G401.6 (cell line): Measurements from ENCODE around the gene ZNF273.
"Not testable (repeated sequence)": the region's sequence is repeated elsewhere in the genome, so short reads cannot be mapped to it uniquely, and the experiment has no call there.

Experiments used
- FAIRE-seq: peaks from 2 replicates; lab custom pipeline; 2012; peaks lifted over from hg19 to GRCh38; lab: Jason Lieb, UNC

Gene ZNF273

DNA sequence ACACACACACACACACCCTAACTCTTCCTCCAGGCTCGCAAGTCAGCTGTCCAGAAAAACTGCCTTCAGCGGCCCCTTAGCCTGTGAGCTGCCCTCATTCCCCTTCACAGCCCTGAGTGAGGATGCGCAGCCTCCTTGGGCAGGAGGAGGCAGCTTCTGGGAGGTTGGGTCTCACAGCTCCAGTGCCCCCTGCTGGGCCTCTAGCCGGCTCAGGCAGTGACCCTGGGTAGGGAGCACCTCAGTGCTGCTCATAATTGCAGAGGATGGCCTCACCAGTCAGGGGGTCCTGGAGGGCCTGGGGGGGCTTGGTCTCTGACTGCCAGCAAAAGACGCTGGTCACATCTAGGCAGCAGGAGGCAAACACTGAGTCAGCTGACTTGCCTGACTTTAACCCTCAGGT lies 43.7 kb downstream of the ZNF273 start:
- no peak for FAIRE-seq

DNA sequence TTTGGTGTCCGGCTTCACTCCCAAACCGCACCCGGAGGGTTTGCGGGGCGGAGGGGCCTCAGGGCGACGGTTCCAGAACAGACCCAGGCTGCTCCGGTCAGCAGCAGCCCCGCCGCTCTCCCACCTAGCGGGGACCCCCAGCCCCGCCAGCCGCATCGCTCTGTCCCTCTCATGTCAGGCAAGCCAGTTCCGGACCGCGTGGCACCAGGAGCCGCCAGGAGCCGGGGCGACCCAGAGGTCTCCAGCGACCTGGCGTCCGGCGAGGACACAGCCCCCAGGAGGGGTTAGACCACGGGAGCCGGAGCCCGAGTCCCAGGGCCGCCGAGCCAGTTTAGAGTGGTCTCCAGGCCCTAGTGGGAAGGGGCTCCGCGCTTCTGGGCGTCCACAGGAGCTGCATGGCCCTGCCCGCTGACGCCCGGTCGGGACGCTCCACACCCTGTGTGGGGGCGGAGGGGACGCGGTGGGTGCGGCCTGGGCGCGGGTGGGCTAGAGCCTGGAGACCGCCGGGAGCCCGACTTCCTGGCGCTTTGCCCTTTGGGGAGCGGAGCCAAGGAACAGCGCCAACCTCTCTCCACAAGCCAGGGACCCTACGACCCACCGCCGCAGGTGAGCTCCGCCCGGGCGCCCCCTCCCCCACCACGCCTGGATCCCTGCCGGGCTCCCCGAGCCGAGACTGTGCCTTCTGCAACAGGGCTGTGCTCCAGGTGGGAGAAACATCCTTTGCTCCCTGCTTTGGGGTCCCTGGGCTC lies 44.4 kb downstream of the ZNF273 start:
- no peak for FAIRE-seq

DNA sequence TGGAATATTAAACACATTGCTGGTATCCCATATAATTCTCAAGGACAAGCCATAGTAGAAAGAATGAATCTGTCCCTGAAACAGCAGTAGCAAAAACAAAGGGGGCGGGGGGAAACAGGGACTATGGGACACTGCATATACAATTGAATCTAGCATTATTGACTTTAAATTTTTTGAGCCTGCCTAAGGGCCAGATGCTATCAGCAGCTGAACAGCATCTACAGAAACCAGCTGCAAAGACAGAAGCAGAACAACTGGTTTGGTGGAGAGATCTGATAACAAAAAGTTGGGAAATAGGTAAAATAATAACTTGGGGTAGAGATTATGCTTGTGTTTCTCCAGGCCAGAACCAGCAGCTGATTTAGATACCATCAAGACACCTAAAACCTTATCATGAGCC lies 45.7 kb downstream of the ZNF273 start:
- FAIRE-seq = not testable (repeated sequence)

DNA sequence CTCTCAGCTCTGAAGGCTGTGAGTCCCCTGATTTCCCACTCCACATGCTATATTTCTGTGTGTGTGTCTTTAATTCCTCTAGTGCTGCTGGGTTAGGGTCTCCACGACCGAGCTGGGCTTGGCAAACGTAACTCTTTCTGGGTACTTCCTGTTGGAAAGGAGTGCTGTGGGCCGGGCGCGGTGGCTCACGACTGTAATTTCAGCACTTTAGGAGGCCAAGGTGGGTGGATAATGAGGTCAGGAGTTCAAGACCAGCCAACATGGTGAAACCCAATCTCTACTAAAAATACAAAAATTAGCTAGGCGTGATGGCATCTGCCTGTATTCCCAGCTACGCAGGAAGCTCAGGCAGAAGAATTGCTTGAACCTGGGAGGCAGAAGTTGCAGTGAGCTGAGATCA lies 47.6 kb downstream of the ZNF273 start:
- not testable (repeated sequence) for FAIRE-seq

DNA sequence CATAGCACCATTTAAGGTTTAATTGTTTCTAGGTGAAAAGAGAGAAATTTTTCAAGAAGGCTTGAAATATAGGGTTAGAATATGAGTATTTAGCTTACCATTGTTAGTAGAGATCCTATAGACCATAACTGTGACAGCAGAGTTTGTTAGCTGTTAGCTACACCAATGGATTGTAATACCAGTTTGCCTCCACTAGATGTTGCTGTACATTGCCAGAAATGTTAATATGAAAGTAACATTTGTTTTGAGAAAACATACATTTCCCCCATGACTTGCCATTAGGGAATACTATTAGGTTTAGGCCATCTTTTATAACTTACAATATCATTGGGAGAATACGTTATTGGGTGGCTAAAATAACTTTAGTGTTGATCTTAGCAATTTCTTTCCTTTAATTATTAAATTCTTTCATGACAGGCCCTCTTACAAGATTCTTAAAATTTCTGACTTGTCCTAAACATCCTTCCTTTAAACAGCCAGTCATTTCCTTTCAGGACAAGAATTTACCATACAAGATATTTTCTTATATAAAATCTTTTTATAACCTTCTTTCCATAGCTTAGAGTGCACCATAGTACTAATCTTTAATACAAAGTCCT lies 48.3 kb downstream of the ZNF273 start:
- FAIRE-seq = peak; percentile 91

DNA sequence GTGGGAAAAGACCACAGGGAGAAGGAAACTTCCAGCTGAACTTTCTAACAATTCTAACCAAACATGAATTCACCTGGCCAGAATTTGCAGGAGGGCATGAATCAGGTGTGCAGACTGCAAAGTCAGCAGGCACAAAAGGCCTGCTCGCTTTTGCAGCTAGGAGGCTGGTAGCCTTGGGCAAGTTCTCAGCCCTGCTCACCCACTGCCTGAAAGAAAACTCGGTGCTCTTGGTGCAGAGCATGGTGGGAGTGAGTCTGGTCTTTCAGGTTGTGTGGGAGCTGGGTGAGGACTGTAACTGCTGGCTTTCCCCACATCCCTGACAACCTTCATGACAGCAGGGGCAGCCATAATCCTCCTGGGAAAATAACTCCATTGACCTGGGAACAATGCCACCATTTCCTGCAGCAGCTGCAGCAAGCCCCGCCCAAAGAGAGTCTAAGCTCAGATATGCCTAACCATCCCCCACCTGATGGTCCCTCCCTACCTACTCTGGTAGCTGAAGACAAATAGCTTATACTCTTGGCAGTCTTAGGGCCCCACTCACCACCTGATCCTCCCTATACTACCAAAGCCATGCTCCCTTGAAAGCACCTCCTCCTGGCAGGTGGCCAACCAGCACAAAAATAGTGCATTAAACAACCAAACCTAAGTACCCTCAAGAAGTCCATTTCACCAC lies 56.1 kb downstream of the ZNF273 start:
- no peak for FAIRE-seq

DNA sequence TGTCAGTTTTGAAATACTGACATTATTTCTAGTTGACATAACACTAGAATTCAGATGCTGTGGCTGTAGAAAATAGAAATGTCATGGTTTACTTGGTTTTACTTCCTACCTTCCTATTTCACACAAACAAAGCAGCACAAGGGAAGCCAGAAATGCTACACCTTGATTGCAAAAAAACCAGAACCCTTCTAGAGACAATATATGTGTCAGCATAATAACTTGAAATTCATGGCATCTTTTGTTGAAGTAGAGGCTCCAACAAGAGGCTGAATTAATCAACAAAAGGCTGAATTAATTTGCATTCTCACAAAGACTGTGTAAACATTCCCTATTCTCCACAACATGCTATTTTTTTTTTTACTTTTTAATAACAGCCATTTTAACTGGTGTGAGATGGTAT lies 62.5 kb downstream of the ZNF273 start:
- no peak for FAIRE-seq

DNA sequence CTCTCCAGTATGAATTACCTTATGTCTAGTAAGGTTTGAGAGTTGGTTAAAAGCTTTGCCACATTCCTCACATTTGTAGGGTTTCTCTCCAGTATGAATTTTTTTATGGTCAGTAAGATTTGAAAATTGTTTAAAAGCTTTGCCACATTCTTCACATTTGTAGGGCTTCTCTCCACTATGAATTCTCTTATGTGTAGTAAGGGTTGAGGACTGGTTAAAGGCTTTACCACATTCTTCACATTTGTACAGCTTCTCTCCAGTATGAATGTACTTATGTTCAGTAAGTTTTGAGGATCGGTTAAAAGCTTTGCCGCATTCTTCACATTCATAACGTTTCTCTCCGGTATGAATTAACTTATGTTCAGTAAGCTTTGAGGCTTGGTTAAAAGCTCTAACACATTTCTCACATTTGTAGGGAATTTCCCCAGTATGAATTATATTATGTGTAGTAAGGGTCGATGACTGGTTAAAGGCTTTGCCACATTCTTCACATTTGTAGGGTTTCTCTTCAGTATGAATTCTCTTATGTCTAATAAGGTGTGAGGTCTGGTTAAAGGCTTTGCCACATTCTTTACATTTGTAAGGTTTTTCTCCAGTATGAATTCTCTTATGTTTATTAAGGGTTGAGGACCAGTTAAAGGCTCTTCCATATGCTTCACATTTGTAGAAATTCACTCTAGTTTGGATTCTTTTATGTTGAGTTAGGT lies 75.6 kb downstream of the ZNF273 start:
- FAIRE-seq = no peak
